ENCODE results near the gene PDE6D. TPM values are rescaled to one million over a fixed set of nuclear protein-coding genes. Genes with fewer than 3 reads are reported as not detected.
A peak's percentile ranks its signal among the peaks of the same experiment; 100 is the strongest.

Gene PDE6D
- total RNA-seq, 1 donor from 2014 or later = 14.7 TPM

- DNase-seq (no peak), ATAC-seq (ENCODE audit: poor library complexity) (no peak)
- intact Hi-C loops (cut with DNase I) = no loop called here
Measured at GRCh38 chr2:231689124-231689893, 91.8 kb downstream of the PDE6D start.

DNA sequence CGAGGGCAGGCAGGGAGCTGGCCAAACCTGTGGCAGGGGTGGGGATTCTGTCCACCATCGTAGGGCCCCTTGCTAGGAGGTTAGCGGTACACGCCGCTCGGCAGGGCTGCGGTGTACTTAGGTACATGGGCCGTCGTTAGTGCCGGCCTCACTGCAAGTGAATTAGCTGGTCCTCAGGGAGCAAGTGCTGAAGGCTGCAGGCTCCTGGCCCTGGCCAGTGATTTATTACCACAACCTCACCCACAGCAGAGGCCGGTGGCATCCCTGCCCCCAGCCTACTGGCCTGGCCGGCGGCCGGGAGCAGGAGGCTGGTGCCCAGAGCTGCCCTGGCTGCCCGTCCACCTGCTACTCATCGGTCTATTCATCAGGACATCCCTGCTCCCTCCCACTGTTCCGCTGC is 92.4 kb downstream of the PDE6D start:
- intact Hi-C loops (cut with DNase I) = no loop called here
- ATAC-seq (ENCODE audit: poor library complexity) = peak; percentile 21
- DNase-seq = no peak

DNA sequence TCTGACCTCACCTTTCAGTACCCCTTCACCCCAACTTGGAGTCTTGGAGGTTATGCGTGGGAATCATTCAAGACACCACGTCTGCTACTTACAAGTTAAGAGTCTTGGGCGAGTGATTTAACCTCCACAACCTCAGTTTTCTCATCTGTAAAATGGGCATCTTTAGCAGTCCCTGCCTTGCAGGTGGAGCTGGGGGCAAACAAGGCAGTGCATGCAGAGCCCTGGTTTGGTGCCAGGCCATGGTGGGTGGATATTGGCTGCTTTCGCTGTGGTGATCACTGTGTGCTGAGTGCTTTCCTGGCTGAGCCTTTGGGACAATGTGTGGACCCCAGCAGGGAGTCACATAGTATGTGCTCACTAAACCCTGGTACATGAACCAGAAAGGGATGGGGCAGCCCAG is 93.1 kb downstream of the PDE6D start:
- DNase-seq = no peak
- intact Hi-C loops (cut with DNase I) = no loop called here
- ATAC-seq (ENCODE audit: poor library complexity) = no peak

DNA sequence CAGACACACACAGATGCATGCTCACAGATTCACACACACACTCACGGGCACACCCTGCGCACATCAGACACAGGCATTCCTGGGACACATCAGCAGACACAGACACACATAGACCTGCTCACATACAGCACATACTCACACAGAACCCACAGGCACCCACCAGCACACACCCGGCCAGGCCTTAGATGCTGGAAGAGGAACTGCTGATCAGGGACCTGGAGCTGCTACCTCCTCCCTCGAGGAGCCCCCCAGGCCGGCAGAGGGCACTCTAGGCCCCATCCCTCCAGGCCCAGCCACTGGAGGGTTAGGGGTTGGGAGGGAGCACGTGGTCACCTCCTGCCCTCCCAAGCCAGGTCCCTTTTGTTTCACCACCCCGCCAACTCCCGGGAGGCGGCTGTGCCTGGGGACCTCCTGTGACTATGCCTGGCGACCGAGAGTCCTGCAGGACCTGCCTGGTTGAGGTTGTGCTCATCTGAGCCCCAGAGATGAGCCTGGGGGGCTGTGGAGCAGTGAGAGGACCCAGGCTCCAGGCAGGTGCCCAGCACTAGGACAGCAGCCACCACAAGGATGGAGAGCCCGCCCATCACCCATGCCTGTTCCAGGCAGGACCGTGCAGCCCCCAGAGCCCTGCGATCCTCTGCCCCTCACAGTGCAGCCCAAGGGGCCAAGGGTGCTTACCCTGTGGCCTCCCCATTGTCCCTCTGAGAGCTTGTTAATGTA is 93.8 kb downstream of the PDE6D start:
- DNase-seq (peak; percentile 73), ATAC-seq (ENCODE audit: poor library complexity) (peak; percentile 56)
- intact Hi-C loops (cut with DNase I) = no loop called here

DNA sequence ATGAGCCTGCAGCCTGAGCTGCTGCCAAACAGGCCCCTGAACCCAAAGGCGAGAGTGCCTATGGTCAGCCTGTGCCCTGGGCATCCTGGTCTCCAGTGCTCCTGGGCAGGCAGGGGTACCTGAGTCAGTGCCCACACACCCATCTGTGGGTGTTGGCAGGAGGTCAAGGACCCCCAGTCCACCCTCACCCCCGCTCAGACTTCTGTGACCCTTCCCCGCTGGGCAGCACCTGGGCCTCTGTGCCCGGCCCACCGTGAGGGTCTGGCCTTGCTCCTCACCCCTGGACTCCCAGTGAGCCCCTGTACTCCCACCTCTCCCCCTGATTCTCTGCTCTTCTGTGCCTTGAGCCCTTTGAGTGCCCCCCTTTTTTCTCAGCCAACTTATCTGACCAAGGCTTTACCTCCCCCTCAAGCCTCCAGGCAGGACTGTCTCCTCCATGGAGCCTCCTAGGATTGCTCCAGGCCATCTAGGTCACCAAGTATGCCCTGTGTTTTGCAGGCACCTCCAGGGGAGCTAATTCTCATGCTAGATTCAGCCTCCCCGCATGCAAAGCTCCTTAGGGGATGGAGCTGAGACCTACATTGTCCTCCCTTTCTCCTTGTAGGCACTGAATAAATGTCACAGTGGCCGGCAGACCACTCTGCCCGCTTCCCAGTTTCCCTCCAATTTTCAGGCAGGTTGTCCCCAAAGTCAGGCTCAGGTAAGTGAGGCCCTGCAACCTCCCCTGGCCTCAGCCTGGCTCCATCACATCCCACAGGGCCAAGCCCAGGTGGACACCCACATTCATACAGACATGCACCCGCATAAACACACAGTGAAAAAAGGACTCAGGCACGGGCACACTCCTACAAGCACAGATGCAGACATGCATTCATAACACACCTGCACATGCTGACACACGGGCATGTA is 94.6 kb downstream of the PDE6D start:
- ATAC-seq (ENCODE audit: poor library complexity) = no peak
- DNase-seq = no peak

DNA sequence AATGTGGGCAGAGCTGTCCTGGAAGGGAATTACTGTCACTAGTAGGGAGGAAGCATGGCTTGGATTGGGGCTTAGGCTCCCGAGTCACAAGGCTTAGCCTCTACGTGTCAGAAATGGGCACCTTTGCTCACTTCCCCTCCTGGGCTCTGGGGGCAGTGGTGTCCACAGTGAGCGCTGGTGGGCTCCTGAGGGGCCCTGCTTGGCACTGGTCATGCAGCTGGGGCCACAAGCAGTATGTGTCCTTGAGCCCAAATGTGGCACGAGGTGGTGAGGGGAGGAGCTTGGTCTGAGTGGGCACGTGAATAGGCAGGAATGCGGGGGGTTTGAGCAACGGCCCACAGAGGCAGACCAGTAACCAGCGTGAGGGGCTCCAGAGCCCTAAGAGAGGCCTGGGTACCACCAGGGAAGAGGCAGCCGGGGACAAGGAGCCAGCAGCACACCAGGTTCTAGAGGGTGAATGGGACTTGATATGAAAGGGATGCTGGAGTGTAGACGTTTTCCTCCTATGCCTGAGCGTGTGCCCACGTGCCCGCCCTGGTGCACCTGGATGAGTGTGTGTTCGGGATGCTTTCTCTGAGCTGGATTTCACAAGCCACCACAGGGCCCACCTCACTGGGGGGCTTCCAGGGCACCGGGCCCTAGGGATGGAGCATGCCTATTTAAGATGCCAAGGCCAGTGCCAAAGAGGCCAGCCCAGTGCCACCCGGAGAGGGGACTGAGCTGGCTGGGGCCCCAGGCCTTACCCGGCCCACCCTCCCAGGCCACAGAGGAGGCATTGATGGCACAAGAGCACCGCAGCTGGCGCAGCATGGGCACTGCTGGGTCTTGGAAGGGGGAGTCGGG is 95.5 kb downstream of the PDE6D start:
- DNase-seq = no peak
- intact Hi-C loops (cut with DNase I) = no loop called here

More for the DNA sequence above, 94.6 kb downstream of the PDE6D start:
- intact Hi-C loops (cut with DNase I) = no loop called here

DNA sequence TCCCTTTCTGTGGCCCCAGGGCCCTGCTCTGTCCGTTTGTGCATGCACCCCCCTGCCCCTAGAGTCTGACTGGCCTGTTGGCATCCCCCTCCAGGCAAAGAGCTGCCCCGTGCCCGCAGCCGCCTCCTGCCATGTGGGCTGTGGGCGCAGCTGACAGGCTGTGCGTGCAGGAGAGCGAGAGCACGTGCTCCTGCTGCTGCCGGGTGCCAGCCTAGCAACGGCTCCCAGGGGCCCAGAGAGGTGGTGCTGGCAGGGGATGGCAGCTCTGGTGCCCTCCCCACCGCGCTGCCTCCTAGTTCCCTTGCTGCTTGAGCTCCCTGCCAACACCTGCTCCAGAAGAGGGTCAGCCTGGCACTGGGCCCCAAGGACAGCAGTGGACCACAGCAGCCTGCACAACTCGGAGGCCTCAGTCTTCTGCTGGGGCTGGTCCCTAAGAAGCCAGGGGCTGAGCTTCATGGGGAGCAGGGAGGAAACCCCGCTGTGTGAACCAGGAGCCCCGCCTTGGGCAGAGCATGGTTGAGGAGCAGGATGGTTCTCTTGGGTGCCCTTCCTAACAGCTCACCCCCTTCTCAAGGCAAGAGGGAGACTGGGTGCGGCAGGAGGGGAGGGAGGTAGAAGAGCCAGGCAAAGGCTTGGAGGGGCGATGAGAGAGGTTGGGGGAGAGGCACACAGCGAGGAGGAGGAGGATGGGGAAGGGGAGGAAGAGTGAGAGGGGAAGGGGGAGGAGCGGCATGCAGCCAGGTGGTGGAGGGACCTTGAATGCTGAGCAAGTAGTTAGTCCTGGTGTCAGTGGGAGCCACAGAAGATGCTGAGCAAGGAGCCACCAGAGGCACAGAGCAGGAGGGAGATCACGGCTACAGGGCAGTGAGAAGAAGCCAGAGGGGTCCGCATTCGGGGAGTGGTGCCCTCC is 96.5 kb downstream of the PDE6D start:
- ATAC-seq (ENCODE audit: poor library complexity) (peak; percentile 47), DNase-seq (peak; percentile 70)
- intact Hi-C loops (cut with DNase I) = no loop called here

More for the DNA sequence above, 95.5 kb downstream of the PDE6D start:
- ATAC-seq (ENCODE audit: poor library complexity) = no peak

- intact Hi-C loops (cut with DNase I) = no loop called here
- DNase-seq (no peak), ATAC-seq (ENCODE audit: poor library complexity) (no peak)
Measured at GRCh38 chr2:231683292-231684235, 97.5 kb downstream of the PDE6D start.

- intact Hi-C loops (cut with DNase I) = no loop called here
- DNase-seq (no peak), ATAC-seq (ENCODE audit: poor library complexity) (no peak)
Measured at GRCh38 chr2:231682603-231683291, 98.3 kb downstream of the PDE6D start.

Other genes with a start within 250 kb of the PDE6D start
- gene TEX44, start 188.4 kb downstream of the PDE6D start, total RNA-seq = not detected
- gene PTMA, start 72.8 kb downstream of the PDE6D start, total RNA-seq = 195 TPM
- 20.0 TPM for gene COPS7B, start 5.2 kb upstream of the PDE6D start, total RNA-seq
- gene NPPC, start 145.1 kb upstream of the PDE6D start, total RNA-seq = 7.7 TPM
- gene DIS3L2, start 180.4 kb upstream of the PDE6D start, total RNA-seq = 17.6 TPM

Data from Right ventricle myocardium superior (tissue), 1 donor.